AG04450 (cell line): ENCODE measurements around the gene GAB1. TPM values are rescaled to one million over a fixed set of nuclear protein-coding genes. Genes with fewer than 3 reads are reported as not detected.

Experiments
- CTCF ChIA-PET: fragments of 300-600, 350-600 bp; formaldehyde crosslinking; extraction: SDS; loops from one replicate; lab custom pipeline; 2022; ENCODE audit warnings: antibody characterized with exemption, inconsistent platforms; lab: Charles Lee
- POLR2A ChIA-PET: fragments of 350-600 bp; formaldehyde crosslinking; extraction: SDS; loops from one replicate; lab custom pipeline; 2021; ENCODE audit warnings: antibody characterized with exemption, inconsistent platforms; lab: Yijun Ruan, JAX
- DNase-seq: peaks from one replicate; pipeline ENCODE4 v3.0.0-alpha.2; 2011; ENCODE audit warnings: low read depth, low spot score
- H3K27ac ChIP-seq: one replicate; pipeline ENCODE4 v1.5.1; 2012; ENCODE audit warnings: low read depth, low read length, control low read depth
- H3K27me3 ChIP-seq: one replicate; pipeline ENCODE4 v1.6.0; 2012; ENCODE audit warnings: low read length; ENCODE audit not compliant: control insufficient read depth, insufficient read depth
- H3K4me3 ChIP-seq: 2 replicates; pipeline ENCODE4 v1.5.1; 2011; ENCODE audit warnings: mild to moderate bottlenecking, low read depth, low read length, control low read depth
- H3K9me3 ChIP-seq: 2 replicates; pipeline ENCODE4 v1.5.1; 2012; ENCODE audit warnings: low read length; ENCODE audit not compliant: control insufficient read depth, insufficient read depth
- polyA plus RNA-seq: library from polyadenylated mRNA; depleted of rRNA; stranded (reverse); fragments of >200 nt; gene quantifications from 2 replicates; pipeline ENCODE4 v1.2.3, GENCODE V29; 2011
- TF ChIP-seq, protein P1 (sequence below): IDR thresholded peaks from 2 replicates; pipeline ENCODE4 v1.5.1; 2011; ENCODE audit warnings: low read depth, low read length, control low read depth, inconsistent platforms

The GAB1 gene
- polyA plus RNA-seq, 1 experiment: 13.8 TPM

GRCh38 chr4:143406523-143406922 lies 69.8 kb downstream of the GAB1 start:
- H3K27ac ChIP-seq: no peak overlapping the region
- ChIA-PET POLR2A (no interaction called here), CTCF (interaction anchor here (1.1 kb wide), 1 partner anchor 10 kb away, joined by 3 read pairs; no protein-coding TSS in a partner anchor)
- DNase-seq: no peak
- no peaks in the 10 kb centered on the region for H3K27me3 ChIP-seq
- no peaks in the 10 kb centered on the region for H3K9me3 ChIP-seq
- TF ChIP-seq, protein P1, sequence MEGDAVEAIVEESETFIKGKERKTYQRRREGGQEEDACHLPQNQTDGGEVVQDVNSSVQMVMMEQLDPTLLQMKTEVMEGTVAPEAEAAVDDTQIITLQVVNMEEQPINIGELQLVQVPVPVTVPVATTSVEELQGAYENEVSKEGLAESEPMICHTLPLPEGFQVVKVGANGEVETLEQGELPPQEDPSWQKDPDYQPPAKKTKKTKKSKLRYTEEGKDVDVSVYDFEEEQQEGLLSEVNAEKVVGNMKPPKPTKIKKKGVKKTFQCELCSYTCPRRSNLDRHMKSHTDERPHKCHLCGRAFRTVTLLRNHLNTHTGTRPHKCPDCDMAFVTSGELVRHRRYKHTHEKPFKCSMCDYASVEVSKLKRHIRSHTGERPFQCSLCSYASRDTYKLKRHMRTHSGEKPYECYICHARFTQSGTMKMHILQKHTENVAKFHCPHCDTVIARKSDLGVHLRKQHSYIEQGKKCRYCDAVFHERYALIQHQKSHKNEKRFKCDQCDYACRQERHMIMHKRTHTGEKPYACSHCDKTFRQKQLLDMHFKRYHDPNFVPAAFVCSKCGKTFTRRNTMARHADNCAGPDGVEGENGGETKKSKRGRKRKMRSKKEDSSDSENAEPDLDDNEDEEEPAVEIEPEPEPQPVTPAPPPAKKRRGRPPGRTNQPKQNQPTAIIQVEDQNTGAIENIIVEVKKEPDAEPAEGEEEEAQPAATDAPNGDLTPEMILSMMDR: no peak
- H3K4me3 ChIP-seq: no peak overlapping the region

- Histone ChIP-seq H3K4me3 (no peak overlapping the region), H3K27me3 (no peaks in the 10 kb centered on the region), H3K27ac (no peak overlapping the region), H3K9me3 (no peaks in the 10 kb centered on the region)
- CTCF ChIA-PET: no interaction called here
- TF ChIP-seq, protein P1: no peak
- POLR2A ChIA-PET: no interaction called here
- no peak for DNase-seq
Observed at GRCh38 chr4:143407474-143407873, 70.8 kb downstream of the GAB1 start.

DNA sequence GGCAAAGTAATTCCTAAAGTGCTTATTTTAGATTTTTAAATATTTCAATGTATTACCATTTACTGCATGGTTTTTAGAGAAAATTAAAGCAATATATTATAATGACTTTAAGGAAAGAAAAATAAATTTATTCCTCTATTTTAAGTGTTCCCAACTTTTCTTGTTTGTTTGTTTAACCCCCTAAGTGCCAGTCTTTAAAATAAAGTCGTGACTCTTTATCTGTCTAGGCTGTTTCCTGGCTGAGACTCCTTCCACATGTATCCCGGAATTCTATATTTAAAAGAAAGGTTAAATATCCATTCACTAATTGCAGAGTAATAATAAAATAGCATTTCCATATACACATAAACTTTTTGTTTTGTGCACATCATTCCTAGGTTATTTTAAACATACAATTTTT lies 71.2 kb downstream of the GAB1 start:
- no peaks in the 10 kb centered on the region for H3K27me3 ChIP-seq
- TF ChIP-seq, protein P1: no peak
- DNase-seq: no peak
- no peak overlapping the region for H3K27ac ChIP-seq
- POLR2A ChIA-PET: no interaction called here
- H3K9me3 ChIP-seq: no peaks in the 10 kb centered on the region
- H3K4me3 ChIP-seq: no peak overlapping the region
- CTCF ChIA-PET: no interaction called here

- Histone ChIP-seq H3K4me3 (no peak overlapping the region), H3K27me3 (no peaks in the 10 kb centered on the region), H3K27ac (no peak overlapping the region), H3K9me3 (no peaks in the 10 kb centered on the region)
- ChIA-PET POLR2A (no interaction called here), CTCF (interaction anchor here (0.6 to 0.7 kb wide), 2 partner anchors 11 to 18 kb away, joined by 3 to 4 read pairs; no protein-coding TSS in a partner anchor)
- TF ChIP-seq, protein P1: no peak
- no peak for DNase-seq
Observed at GRCh38 chr4:143410015-143410414, 73.3 kb downstream of the GAB1 start.

DNA sequence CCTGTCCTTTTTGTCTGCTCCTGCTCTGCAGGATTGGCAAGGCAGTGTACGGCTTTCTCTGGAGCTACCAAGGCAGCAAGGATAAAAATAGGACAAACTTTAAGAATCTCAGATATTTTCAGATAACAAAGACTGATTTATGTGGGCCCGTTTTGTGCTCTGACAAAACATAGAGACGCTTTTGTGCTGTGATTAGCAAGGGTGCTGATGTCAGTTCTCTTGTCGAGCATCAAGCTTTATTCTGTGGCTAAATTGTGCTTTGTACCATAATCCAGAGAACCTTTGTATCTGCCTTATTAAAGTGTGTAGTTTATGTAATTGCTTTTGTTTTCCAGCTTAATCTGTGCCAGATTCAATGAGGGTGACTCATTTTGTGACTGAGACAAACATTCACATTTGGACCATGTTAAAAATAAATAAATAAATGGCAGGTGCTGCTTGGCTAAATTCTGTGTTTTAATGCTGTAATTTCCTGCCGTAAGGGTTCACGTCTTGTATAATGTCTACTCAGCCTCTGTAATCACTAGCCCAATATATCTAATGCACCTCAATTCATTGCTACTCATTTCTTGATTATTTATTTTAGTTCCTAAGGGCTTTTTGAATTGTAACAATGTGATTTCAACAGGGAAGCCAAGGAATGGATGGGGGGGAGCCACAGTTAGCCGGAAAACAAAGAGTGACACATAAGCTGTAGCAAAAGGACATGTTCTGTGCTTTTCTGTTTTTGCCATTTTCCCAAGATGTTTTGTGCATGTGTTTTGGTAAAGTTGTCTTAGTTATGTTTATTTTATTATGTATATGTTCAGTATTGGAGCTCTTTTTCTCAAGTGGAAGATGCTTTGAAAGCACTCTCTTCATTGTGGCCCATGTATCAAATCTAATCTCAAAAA lies 75.1 kb downstream of the GAB1 start:
- Histone ChIP-seq H3K27me3 (no peaks in the 10 kb centered on the region), H3K9me3 (no peaks in the 10 kb centered on the region), H3K27ac (no peak overlapping the region), H3K4me3 (no peak overlapping the region)
- ChIA-PET POLR2A (no interaction called here), CTCF (interaction anchor here (1.0 to 1.5 kb wide), 2 partner anchors 10 to 11 kb away, joined by 3 read pairs; no protein-coding TSS in a partner anchor)
- TF ChIP-seq, protein P1: no peak
- no peak for DNase-seq
